ENCODE results near the gene CYBA. TPM values are rescaled to one million over a fixed set of nuclear protein-coding genes. Genes with fewer than 3 reads are reported as not detected.

CYBA gene
- total and polyA plus RNA-seq, 2 of the 13 experiments (the other 11 are each of a cell fraction or from before 2014, with no cell fraction given), result 196 to 250 TPM

DNA sequence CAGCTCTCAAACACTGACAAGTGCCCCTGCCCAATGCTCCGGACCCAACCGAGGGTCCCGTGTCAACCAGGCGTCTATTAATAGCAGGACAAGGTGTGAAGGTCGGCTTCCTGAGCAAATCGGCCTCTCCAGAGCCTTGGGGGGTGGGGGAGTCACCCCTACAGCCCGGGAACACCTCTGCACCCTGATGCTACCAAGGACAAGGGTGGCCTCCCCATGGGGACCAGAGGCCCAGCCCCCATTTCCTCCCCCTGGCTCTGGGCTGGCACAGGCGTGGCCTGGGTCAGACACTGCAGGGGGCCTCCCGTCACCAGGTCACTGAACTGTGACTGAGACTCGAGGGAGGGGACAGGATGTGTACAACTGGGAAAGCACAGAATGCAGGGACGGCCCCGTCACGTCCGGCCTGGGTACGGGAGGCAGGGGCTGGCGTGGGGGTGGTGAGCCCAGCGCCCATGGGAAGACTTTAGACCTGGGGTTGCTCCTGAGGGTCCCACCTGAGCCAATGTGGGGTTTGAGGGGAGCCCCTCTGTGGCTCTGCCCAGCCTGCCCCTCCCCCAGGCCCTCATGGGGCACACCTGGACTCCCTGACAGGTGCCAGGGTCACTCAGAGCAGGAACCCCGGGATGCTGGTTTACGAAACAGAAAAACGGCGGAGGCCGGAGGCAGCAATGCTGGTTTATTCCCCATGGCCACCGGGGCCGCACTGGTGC is 579 bp upstream of the CYBA start (continued):
- TF ChIP-seq, protein P1, sequence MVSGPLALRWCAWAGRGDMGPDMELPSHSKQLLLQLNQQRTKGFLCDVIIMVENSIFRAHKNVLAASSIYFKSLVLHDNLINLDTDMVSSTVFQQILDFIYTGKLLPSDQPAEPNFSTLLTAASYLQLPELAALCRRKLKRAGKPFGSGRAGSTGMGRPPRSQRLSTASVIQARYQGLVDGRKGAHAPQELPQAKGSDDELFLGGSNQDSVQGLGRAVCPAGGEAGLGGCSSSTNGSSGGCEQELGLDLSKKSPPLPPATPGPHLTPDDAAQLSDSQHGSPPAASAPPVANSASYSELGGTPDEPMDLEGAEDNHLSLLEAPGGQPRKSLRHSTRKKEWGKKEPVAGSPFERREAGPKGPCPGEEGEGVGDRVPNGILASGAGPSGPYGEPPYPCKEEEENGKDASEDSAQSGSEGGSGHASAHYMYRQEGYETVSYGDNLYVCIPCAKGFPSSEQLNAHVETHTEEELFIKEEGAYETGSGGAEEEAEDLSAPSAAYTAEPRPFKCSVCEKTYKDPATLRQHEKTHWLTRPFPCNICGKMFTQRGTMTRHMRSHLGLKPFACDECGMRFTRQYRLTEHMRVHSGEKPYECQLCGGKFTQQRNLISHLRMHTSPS (CRISPR knock-in tag; IDR thresholded peaks at IDR 0.05; ENCODE audit: low read depth), result peak; percentile 96
- peak; percentile 42 for TF ChIP-seq ZNF746 (CRISPR knock-in tag; IDR thresholded peaks at IDR 0.05)
- peak; percentile 80 for TF ChIP-seq IRF2 (CRISPR knock-in tag; IDR thresholded peaks at IDR 0.05)
- TF ChIP-seq, protein P2, sequence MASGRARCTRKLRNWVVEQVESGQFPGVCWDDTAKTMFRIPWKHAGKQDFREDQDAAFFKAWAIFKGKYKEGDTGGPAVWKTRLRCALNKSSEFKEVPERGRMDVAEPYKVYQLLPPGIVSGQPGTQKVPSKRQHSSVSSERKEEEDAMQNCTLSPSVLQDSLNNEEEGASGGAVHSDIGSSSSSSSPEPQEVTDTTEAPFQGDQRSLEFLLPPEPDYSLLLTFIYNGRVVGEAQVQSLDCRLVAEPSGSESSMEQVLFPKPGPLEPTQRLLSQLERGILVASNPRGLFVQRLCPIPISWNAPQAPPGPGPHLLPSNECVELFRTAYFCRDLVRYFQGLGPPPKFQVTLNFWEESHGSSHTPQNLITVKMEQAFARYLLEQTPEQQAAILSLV (CRISPR knock-in tag; IDR thresholded peaks at IDR 0.05; ENCODE audit: borderline replicate concordance), result peak; percentile 88; the same call in 1 of the 2 replicates
- peak; percentile 66 for TF ChIP-seq KDM4B (CRISPR knock-in tag; IDR thresholded peaks at IDR 0.05)
- TF ChIP-seq, protein P3, sequence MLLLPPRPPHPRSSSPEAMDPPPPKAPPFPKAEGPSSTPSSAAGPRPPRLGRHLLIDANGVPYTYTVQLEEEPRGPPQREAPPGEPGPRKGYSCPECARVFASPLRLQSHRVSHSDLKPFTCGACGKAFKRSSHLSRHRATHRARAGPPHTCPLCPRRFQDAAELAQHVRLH (CRISPR knock-in tag; IDR thresholded peaks at IDR 0.05; ENCODE audit: borderline replicate concordance, low read depth), result no peak; the same call in none of the 2 replicates
- no peak for TF ChIP-seq HMGA1 (CRISPR knock-in tag; conservative IDR thresholded peaks at IDR 0.05)
- TF ChIP-seq BRD4 (CRISPR knock-in tag; IDR thresholded peaks at IDR 0.05), result no peak
- peak; percentile 44; the same call in 1 of the 2 replicates for TF ChIP-seq ZSCAN21 (CRISPR knock-in tag; IDR thresholded peaks at IDR 0.05; ENCODE audit: borderline replicate concordance)
- TF ChIP-seq, protein P4, sequence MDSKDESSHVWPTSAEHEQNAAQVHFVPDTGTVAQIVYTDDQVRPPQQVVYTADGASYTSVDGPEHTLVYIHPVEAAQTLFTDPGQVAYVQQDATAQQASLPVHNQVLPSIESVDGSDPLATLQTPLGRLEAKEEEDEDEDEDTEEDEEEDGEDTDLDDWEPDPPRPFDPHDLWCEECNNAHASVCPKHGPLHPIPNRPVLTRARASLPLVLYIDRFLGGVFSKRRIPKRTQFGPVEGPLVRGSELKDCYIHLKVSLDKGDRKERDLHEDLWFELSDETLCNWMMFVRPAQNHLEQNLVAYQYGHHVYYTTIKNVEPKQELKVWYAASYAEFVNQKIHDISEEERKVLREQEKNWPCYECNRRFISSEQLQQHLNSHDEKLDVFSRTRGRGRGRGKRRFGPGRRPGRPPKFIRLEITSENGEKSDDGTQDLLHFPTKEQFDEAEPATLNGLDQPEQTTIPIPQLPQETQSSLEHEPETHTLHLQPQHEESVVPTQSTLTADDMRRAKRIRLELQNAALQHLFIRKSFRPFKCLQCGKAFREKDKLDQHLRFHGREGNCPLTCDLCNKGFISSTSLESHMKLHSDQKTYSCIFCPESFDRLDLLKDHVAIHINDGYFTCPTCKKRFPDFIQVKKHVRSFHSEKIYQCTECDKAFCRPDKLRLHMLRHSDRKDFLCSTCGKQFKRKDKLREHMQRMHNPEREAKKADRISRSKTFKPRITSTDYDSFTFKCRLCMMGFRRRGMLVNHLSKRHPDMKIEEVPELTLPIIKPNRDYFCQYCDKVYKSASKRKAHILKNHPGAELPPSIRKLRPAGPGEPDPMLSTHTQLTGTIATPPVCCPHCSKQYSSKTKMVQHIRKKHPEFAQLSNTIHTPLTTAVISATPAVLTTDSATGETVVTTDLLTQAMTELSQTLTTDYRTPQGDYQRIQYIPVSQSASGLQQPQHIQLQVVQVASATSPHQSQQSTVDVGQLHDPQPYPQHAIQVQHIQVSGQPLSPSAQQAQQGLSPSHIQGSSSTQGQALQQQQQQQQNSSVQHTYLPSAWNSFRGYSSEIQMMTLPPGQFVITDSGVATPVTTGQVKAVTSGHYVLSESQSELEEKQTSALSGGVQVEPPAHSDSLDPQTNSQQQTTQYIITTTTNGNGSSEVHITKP (CRISPR knock-in tag; IDR thresholded peaks at IDR 0.05; ENCODE audit: low read depth), result peak; percentile 91
- peak; percentile 92; the same call in 1 of the 2 replicates for TF ChIP-seq ZNF17 (CRISPR knock-in tag; IDR thresholded peaks at IDR 0.05)
- peak; percentile 61; the same call in 1 of the 2 replicates for TF ChIP-seq ZNF12 (CRISPR knock-in tag; IDR thresholded peaks at IDR 0.05)
- peak; percentile 82; the same call in 1 of the 2 replicates for TF ChIP-seq SMAD3 (CRISPR knock-in tag; IDR thresholded peaks at IDR 0.05)
- TF ChIP-seq ZNF670 (CRISPR knock-in tag; IDR thresholded peaks at IDR 0.05; ENCODE audit: borderline replicate concordance), result peak; percentile 93
- TF ChIP-seq NFRKB (IDR thresholded peaks at IDR 0.05), result no peak
- peak; percentile 41; the same call in 1 of the 2 replicates for TF ChIP-seq CEBPG (CRISPR knock-in tag; IDR thresholded peaks at IDR 0.05)
- no peak for TF ChIP-seq LCORL (IDR thresholded peaks at IDR 0.05)
- TF ChIP-seq LCORL (CRISPR knock-in tag; IDR thresholded peaks at IDR 0.05), result peak; percentile 96
- TF ChIP-seq ZKSCAN8 (CRISPR knock-in tag; IDR thresholded peaks at IDR 0.05; ENCODE audit: borderline replicate concordance), result peak; percentile 77
- peak; percentile 61; the same call in 1 of the 2 replicates for TF ChIP-seq MAZ (IDR thresholded peaks at IDR 0.05; ENCODE audit: borderline replicate concordance, low read depth, low read length)
- TF ChIP-seq MAZ (CRISPR knock-in tag; IDR thresholded peaks at IDR 0.05; ENCODE audit: low read depth), result peak; percentile 91
- peak; percentile 84; the same call in 1 of the 2 replicates for TF ChIP-seq NFE2L1 (CRISPR knock-in tag; IDR thresholded peaks at IDR 0.05; ENCODE audit: borderline replicate concordance)
